GM11168 (cell line): ENCODE measurements around the gene DBNL.

ENCODE experiments used
- in situ Hi-C: fragments of 300-500 bp; cut with MboI; formaldehyde crosslinking; loops from one replicate; pipeline ENCODE4 v1.12.0; 2022; ENCODE audit warnings: low sequenced_read_pairs; ENCODE audit not compliant: unreplicated experiment

The DBNL gene

DNA sequence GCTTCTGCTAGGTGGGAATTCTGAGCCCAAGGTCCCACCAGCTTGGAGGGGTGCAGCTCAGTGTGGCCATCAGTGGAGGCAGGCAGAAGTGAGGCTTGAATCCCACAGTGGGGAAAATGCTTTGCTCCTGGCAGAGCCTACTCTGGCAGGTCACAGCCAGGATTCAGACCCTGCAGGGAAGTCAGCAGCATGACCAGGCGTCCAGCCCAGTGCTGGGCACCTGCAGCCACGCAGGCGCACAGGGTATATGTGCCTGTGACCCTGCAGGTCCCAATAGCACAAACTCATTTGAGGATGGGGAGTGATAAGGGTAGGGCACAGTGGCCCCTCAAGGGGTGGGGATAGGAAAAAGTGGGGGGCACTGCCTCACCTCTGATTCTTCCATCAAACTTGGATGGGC, 51.3 kb downstream of the DBNL start:
- in situ Hi-C loops: no loop called here

DNA sequence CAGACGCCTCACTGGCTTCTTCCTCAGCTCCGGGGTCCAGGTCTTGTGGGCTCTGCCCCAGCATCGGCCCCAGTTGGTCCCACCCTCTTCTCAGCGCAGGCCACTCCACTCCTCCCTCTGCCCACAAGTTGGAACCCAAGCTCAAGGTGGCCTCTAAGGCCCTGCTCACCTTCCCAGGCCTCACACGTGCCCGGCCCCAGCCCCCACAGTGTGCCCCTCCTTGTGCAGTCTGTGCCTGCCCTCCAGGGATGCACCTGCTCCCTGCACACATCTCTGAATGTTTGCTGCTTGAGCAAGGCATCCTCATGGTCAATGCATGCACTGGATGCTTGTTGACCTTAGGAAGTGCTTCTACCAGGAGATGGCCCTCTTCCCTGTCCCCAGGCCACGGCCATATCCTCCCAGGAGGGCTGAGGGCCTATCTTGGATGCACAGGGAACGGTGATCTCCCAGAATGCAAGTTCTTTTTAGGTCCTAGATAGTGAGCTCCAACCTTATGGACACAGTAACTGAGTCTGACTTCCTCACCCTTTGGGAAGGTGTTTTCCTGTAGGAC, 51.9 kb downstream of the DBNL start:
- in situ Hi-C loops: no loop called here

- in situ Hi-C loops: no loop called here
These were observed 52.8 kb downstream of the DBNL start for GRCh38 chr7:44097064-44097932.

DNA sequence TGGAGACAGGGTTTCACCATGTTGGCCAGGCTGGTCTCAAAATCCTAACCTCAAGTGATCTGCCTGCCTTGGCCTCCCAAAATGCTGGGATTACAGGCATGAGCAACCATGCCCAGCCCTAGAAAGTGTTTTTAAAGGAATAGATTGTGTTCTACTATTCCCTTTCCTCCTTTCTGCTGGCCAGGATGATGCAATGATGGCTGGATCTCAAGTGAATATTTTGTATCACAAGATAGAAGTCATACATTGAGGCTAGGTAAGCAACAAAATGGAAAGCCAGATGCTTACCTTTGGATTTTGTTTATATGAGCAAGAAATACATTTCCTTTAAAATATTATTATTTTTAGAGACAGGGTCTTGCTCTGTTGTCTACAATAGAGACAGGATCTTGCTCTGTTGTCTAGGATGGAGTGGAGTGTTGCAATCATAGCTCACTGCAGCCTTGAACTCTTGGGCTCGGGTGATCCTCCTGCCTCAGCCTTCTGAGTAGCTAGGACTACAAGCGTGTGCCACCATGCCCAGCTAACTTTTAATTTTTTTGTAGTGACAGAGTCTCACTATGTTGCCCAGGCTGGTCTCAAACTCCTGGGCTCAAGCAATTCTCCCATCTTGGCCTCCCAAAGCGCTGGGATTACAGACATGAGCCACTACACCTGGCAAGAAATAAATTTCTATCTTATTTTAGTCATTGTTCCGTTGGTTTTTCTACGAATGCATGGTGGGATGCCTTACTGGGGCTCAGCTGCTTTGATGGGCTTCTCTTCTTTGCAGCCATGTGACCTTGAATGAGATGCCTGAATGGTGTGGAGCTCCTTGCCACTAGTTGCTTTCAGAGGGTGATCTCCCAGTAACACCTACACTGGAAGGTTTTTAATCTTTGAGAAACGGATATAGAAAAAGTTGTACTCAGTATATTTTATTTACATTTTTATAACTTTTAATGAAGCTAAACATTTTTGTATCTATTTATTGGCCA, 53.9 kb downstream of the DBNL start:
- in situ Hi-C loops: no loop called here

DNA sequence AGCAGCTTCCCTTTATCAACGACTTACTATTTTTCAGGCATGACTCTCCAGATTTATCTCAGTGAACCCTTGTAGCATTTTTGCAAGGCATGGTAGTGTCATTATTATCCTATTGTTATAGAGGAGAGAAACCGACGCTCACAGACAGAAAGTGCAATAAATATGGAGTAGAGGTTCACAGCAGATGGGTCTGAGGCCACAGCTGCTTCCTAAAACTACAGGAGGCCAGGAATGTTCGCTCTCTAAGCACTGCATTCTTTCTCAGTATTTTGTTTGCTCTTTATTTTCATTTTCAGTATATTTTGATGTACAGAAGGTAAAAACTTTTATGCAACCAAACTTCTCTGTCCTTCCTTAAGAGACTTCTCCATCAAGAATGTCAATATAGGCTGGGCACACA, 55.2 kb downstream of the DBNL start:
- in situ Hi-C loops: no loop called here

- in situ Hi-C loops: no loop called here
These were observed 56.2 kb downstream of the DBNL start for GRCh38 chr7:44100458-44101302.

GRCh38 chr7:44101303-44101965, 56.9 kb downstream of the DBNL start:
- in situ Hi-C loops: no loop called here

DNA sequence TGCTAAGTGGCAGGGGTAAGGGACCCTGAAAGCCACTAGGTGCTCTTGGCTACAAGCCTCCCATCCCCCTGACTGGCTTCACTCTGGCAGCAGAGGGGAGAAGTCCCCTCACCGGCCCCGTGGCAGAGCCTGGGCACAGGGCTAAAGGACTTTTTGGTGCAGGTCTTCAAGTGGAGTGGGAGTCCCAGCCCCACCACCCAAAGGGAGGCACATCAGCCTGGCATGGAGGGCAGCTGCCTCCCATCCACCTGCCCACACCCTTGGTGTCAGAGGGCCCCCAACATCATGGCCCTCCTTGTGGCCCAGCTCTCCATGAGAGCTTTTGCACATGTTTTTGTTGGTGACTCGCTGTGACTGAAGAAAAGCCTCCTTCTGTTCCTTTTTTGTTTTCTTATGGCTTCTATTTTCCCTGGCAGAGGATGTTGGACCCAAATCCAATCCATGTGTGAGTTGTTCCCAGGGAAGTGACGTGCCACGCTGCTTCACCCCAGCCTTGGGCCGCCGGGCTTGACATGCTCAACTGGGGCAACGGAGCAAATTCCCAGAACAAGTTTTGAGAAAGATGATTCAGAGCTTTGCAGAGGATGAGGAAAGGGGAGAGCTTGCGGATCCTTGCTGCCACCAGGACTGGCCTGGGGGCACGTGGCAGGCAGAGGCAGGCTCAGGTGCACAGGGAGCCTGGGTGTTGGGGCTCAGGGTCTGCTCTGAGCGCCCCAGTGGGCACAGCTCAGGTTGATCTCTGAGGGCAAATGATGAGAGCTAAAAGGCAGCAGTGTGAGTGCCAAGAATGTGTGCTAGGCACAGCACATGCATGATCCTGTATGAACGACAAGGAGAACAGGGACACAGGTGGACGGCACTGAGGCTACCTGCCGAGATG, 57.7 kb downstream of the DBNL start:
- in situ Hi-C loops: no loop called here

GRCh38 chr7:44102846-44103565, 58.5 kb downstream of the DBNL start:
- in situ Hi-C loops: no loop called here

- in situ Hi-C loops: no loop called here
These were observed 59.0 kb downstream of the DBNL start for GRCh38 chr7:44103566-44103922.

- in situ Hi-C loops: no loop called here
These were observed 59.7 kb downstream of the DBNL start, which contains the start of gene AEBP1 for GRCh38 chr7:44103923-44104859. TSS of gene AEBP1 (plus strand) at chr7:44104345. CDS start at chr7:44104666, 321 bp downstream.

DNA sequence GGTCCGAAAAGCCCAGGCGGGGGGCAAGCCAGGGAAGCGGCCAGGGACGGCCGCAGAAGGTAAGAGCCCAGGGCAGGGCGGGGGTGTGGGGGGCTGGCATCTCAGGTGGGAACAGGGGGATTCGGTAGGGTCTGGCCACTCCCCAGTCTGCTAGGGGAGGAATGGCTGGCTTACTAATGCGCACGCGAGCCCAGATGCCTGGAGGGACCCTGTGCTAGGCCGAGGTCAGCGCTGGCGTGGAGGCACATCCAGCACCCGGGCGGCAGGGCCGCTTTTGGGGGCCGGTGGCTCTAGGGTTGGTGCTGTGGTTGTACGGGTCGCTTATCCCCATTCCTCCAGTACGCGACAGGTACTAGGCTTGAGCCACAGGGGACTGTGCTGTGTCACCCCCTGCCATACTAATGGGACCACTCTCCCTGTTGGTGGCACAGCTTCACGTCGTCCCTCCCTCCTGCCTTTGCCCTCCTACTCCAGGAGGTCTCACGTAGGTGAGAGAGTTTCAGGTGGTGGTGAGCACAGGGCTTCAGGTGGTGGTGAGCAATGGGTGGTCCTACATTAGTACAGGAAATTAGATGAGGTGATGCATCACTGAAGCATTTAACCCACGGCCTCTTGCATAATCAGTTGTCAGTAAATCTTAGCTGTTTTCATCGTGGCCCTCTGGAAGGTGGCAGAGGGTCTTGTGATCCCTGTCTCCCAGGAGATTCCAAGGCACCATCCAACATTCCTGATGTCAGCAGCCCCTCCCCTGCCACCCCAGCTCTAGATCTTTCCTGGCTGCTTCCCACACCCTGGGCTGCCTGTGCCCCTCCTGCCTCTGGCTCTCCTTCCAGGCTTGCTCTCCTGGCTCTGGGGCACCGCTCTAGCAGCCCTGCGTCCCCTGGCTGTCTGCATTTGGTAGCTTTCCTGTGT, 60.6 kb downstream of the DBNL start:
- in situ Hi-C loops: no loop called here

GRCh38 chr7:44105832-44106231, 61.3 kb downstream of the DBNL start:
- in situ Hi-C loops: no loop called here

DNA sequence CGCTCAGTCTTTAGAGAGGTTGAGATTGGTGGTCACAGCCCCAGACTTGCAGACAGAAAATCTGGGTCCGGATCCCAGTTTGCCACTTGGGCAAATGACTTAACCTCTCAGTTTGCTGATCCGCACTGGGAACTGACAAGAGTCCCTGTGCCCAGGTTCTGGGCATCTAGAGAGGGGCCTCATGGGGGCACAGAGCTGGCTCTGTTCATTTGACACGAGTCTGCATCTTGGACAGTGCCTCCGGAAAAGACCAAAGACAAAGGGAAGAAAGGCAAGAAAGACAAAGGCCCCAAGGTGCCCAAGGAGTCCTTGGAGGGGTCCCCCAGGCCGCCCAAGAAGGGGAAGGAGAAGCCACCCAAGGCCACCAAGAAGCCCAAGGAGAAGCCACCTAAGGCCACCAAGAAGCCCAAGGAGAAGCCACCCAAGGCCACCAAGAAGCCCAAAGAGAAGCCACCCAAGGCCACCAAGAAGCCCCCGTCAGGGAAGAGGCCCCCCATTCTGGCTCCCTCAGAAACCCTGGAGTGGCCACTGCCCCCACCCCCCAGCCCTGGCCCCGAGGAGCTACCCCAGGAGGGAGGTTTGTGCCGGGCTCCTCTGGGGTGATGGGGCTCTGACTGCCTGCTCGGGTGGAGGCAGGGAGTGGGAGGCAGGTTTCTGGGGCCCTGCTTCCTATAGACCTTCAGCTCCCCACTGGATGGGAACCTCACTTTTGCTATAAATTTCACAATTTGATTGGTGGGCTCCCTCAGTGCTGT, 62.0 kb downstream of the DBNL start:
- in situ Hi-C loops: no loop called here
